COLO668 (cell line): Measurements from ENCODE around the gene FARP2.
A peak's percentile ranks its signal among the peaks of the same experiment; 100 is the strongest.
"Not testable (repeated sequence)": the region's sequence is repeated elsewhere in the genome, so short reads cannot be mapped to it uniquely, and the experiment has no call there.

Experiments used
- DNase-seq: peaks from one replicate; lab custom pipeline; 2025; ENCODE audit not compliant: unreplicated experiment; lab: John Stamatoyannopoulos, UW

FARP2 gene

GRCh38 chr2:241519669-241520068 is 163.6 kb downstream of the FARP2 start:
- no peak for DNase-seq

- no peak for DNase-seq
Measured at GRCh38 chr2:241522477-241522876, 166.4 kb downstream of the FARP2 start.

GRCh38 chr2:241525818-241526780 is 170.0 kb downstream of the FARP2 start:
- not testable (repeated sequence) for DNase-seq

- DNase-seq = no peak
Measured at GRCh38 chr2:241530571-241530970, 174.5 kb downstream of the FARP2 start.

- DNase-seq = no peak
Measured at GRCh38 chr2:241531161-241531722, 175.2 kb downstream of the FARP2 start.

GRCh38 chr2:241532168-241532567 is 176.1 kb downstream of the FARP2 start:
- DNase-seq = no peak

- DNase-seq = no peak
Measured at GRCh38 chr2:241532733-241533601, 176.9 kb downstream of the FARP2 start.

GRCh38 chr2:241534293-241534692 is 178.2 kb downstream of the FARP2 start:
- DNase-seq = no peak

- DNase-seq = no peak
Measured at GRCh38 chr2:241534701-241535375, 178.8 kb downstream of the FARP2 start.

GRCh38 chr2:241535871-241536655 is 180.0 kb downstream of the FARP2 start:
- no peak for DNase-seq

- DNase-seq = no peak
Measured at GRCh38 chr2:241538838-241539615, 182.9 kb downstream of the FARP2 start.

GRCh38 chr2:241539616-241540374 is 183.7 kb downstream of the FARP2 start:
- DNase-seq = no peak

GRCh38 chr2:241540401-241540770 is 184.3 kb downstream of the FARP2 start:
- DNase-seq = no peak

- peak; percentile 72 for DNase-seq
Measured at GRCh38 chr2:241540771-241541561, 184.9 kb downstream of the FARP2 start.

GRCh38 chr2:241541564-241542277 is 185.6 kb downstream of the FARP2 start:
- no peak for DNase-seq

- DNase-seq = no peak
Measured at GRCh38 chr2:241542278-241542605, 186.2 kb downstream of the FARP2 start.
